Pons (tissue), 1 donor: ENCODE measurements around the gene COG1.
A peak's percentile ranks its signal among the peaks of the same experiment; 100 is the strongest.
"Not testable (repeated sequence)": the region's sequence is repeated elsewhere in the genome, so short reads cannot be mapped to it uniquely, and the experiment has no call there.

Experiments
- DNase-seq: peaks from one replicate; pipeline ENCODE4 v3.0.0-alpha.2; 2016; ENCODE audit warnings: low spot score

Gene COG1, protein sequence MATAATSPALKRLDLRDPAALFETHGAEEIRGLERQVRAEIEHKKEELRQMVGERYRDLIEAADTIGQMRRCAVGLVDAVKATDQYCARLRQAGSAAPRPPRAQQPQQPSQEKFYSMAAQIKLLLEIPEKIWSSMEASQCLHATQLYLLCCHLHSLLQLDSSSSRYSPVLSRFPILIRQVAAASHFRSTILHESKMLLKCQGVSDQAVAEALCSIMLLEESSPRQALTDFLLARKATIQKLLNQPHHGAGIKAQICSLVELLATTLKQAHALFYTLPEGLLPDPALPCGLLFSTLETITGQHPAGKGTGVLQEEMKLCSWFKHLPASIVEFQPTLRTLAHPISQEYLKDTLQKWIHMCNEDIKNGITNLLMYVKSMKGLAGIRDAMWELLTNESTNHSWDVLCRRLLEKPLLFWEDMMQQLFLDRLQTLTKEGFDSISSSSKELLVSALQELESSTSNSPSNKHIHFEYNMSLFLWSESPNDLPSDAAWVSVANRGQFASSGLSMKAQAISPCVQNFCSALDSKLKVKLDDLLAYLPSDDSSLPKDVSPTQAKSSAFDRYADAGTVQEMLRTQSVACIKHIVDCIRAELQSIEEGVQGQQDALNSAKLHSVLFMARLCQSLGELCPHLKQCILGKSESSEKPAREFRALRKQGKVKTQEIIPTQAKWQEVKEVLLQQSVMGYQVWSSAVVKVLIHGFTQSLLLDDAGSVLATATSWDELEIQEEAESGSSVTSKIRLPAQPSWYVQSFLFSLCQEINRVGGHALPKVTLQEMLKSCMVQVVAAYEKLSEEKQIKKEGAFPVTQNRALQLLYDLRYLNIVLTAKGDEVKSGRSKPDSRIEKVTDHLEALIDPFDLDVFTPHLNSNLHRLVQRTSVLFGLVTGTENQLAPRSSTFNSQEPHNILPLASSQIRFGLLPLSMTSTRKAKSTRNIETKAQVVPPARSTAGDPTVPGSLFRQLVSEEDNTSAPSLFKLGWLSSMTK

DNA sequence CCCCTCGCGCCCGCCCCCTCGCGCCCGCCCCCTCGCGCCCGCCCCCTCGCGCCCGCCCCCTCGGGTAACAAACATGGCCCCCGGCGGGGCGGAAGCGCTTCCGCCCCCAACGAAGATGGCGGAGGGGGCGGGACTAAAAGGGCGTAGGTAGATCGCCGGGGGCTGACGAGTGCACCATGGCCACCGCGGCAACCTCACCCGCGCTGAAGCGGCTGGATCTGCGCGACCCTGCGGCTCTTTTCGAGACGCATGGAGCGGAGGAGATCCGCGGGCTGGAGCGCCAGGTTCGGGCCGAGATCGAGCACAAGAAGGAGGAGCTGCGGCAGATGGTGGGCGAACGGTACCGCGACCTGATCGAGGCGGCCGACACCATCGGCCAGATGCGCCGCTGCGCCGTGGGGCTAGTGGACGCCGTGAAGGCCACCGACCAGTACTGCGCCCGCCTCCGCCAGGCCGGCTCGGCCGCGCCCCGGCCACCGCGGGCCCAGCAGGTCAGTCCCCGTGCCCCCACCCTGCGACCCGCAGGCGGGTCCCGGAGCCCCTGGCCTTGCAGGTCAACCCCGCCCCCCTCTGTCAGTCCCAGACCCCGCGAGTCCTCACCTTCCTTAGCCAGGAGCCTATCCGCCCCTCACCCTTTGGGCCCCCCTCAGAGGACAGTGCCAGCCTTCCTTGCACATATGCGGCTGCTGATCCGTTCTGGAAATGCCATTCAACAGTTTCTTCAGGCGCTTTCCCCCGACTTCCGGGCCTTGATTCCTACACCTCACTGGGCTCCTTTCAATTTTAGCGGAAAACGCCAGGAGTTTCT is at the start of gene COG1:
Gene COG1 (plus strand): TSS at position 162 of the 808 bp plus-strand sequence. CDS start 15 bp downstream, at position 177.
- peak; percentile 83 for DNase-seq

DNA sequence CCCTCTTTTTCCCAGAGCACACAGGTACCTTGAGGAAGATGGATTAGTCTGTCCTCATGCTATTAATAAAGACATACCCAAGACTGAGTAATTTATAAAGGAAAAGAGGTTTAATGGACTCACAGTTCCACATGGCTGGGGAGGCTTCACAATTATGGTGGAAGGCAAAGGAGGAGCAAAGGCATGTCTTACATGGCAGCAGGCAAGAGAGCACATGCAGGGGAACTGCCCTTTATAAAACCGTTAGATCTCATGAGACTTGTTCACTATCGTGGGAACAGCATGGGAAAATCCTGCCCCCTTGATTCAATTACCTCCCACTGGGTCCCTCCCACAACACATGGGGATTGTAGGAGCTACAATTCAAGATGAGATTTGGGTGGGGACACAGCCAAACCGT is 48.6 kb upstream of the COG1 start:
- not testable (repeated sequence) for DNase-seq

DNA sequence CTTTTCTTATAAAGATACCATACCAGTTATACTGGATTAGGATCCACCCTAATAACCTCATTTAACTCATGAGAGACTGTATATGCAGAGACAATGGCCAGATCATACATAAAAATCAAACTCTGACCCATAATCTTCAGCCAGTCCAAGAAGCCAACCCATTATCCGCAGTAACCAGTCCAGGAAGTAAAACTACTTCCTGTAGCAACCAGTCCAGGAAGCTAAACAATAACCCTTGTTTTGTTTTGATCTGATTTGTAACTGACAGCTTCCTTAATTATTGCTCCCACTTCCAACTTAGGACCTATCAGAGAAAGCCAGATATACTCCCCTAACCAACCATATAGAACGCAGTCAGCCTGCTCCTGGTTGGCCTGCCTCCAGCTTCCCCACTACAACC is 47.2 kb upstream of the COG1 start:
- no peak for DNase-seq

DNA sequence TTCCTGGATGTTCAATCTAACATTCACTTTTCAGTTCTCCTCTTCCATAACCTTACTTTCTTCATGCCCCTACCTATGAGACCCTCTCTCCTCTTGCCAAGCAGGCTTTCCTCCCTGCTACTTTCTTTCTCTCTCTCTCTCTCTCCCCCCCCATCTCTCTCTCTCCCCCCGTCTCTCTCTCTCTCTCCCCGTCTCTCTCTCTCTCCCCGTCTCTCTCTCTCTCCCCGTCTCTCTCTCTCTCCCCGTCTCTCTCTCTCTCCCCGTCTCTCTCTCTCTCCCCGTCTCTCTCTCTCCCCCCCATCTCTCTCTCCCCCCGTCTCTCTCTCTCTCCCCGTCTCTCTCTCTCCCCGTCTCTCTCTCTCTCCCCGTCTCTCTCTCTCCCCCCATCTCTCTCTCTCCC is 45.1 kb upstream of the COG1 start:
- not testable (repeated sequence) for DNase-seq

DNA sequence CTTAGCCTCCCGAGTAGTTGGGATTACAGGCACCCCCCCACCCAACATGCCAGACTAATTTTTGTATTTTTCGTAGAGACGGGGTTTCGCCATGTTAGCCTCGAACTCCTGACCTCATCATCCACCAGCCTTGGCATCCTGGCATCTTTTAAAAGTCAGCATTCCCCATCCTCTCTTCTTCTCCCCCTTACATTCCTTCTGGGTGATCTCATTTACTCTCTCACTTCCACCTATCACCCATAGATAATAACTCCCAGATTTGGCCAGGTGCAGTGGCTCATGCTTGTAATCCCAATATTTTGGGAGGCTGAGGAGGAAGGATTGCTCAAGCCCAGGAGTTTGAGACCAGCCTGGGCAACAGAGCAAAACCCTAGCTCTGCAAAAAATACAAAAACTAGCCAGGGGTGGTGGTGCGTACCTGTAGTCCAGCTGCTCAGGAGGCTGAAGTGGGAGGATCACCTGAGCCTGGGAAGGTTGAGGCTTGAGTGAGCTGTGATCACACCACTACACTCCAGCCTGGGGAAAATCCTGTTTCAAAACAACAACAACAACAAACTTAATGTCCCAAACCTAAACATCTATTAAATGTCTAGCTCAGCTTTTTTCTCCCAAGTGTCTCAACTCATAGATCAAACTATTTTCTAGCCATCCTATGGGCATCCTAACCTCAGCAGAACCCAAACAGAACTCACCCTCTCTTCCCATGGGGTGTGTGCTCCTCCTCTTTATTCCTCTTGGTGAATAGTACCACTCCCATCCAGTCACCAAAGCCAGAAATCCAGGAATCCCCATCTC is 44.1 kb upstream of the COG1 start:
- DNase-seq, result no peak

- DNase-seq, result not testable (repeated sequence)
Observed at GRCh38 chr17:73150622-73151300, 42.1 kb upstream of the COG1 start.

GRCh38 chr17:73151916-73152632 is 40.8 kb upstream of the COG1 start:
- DNase-seq, result no peak

GRCh38 chr17:73155410-73156165 is 37.3 kb upstream of the COG1 start:
- peak; percentile 3 for DNase-seq

GRCh38 chr17:73156166-73156840 is 36.6 kb upstream of the COG1 start:
- peak; percentile 61 for DNase-seq

DNA sequence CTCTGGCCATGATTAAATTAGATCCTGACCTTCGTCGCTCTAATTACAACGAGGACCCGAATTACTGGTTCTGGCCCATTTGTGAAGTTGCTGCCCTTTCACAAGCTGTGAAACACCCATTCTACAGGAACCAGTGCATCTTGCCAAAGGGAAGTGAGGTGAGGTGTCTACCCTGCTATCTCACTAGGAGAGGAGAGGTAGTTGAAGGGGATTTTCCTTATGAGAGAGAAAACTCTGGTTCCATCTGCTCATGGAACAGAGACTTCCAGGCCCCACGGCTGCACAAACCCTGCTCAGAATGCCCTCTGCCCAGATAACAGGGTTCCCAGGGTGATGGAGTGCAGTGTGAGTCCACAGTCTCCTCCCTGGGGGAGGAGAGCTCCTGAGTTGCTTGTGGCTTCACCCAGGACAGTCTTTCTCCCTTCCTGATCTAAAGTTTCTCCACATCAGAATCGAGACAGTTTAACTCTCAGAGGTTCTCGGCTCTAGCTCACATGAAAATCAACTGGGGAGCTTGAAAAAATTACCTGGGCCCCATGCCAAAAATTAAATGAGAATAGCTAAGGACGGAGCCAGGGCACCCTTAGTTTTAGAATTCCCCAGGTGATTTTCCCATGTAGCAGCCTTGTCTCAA is 35.9 kb upstream of the COG1 start:
- no peak for DNase-seq

DNA sequence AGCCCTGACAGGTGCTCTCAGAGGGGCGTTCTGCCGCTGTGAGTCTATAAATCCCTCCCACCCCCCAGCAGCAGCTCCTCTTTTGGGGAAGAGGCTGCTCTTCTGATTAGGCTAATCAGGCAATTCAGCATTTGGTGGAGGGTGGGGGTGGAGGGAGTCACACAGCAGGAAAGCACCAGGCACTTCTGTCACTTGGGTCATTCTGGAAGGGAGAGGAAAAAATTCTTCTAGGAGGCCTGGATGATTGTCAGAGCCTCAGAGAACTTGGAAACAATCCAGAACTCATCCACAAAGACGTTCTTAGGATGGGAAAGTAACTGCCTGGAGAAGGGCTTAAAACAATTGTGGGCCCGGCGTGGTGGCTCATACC is 35.3 kb upstream of the COG1 start:
- DNase-seq, result no peak

GRCh38 chr17:73158133-73158532 is 34.7 kb upstream of the COG1 start:
- no peak for DNase-seq

GRCh38 chr17:73160980-73161630 is 31.8 kb upstream of the COG1 start:
- no peak for DNase-seq

- DNase-seq, result no peak
Observed at GRCh38 chr17:73163043-73163442, 29.8 kb upstream of the COG1 start.

- no peak for DNase-seq
Observed at GRCh38 chr17:73165616-73166404, 27.0 kb upstream of the COG1 start.

DNA sequence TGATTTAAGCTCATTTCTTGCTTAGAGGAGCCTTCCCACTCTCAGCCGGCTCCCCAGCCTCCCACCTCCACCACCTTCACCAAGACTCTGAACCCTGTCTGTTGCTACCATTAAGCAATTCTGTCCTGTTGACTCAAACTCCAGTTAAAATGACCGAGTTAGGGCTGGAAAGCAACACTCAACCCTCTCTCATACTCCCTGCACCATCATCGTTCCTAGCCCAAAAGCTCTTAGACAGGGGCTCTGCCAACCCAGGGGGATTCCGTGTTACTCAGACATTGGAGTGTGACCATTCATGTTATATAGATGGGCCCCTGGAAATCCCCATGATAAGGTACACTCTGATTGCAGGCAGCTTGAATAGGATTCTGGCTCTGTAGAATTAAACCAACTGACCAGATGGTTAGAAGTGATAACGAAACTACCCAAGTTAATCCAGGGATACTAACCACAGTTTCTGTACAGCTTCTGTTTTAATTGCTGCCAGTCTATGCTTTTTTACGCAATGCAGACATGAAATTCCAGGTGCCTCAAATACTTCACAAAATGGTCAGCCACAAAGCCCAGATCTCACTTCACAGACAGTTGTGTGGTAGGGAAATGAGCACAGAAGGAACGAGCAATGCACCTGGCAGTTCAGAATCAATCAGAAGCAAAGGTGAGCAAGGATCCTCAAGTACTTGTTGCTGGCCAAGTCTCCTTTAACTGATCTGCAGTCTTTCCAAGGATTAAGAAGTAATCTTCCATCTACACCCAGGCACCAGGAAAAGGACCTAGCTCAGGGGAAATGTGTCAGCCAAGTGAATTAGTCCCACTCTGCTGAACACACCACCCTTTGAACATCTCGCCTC is 25.9 kb upstream of the COG1 start:
- no peak for DNase-seq
